ENCODE results near the gene TSKS.

The TSKS gene

DNA sequence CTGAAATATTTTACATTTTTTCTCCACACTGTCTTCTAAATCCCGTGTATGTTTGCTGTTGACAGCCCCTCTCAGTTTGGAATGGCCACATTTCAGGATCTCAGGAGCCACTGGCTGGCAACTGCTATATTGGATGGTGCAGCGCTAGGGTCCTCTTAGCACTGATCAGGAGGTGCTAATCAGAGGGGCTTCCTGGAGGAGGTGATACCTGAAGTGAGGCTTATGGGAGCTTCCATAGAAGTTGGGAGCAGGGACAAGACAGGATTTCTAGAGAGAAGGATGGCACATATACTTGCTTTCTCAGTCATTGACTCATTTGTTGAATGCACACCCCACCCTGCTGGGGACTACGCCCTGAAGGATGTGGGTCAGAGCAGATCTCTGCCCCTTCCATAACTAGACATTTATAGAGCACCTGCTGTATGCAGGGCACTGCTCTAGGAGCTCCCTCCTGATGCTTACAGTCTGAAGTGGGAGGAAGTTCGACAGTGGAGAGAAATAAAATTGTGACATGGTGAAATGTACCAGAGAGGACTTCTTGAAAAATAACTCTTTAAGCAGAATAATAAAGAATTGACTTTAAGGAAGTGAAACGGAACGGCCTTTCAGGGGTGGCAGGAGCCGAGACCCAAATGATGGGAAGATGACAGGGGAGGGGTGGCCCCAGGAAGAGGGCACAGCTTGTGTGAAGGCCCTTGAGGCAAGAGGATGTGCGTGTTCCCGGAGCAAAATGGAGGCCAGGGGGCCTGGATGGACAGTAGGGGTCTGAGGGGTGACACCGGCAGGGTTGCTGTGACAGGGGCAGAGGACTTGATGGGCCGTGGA, 16.8 kb upstream of the TSKS start:
- H3K23ac ChIP-seq (ENCODE audit: low read depth, low read length, poor library complexity) = no peak overlapping the region
- no CpG with 5 or more reads among the region's 11 CpGs for WGBS, 2 donors (ENCODE audit: extremely low coverage in 2 of 2, insufficient read length in 2 of 2, insufficient replicate concordance in 1 of 2)
- H3K36me3 ChIP-seq (replicated peaks in 1 of 2; ENCODE audit: control insufficient read depth in 2 of 2, insufficient read depth in 2 of 2, low read length in 2 of 2) = peaks cover 17 to 46% of the 10 kb centered on the region in 2 donors
- H4K8ac ChIP-seq (ENCODE audit: low read depth, low read length) = no peak overlapping the region
- DNase-seq (ENCODE audit: low spot score) = no peak
- H2AK5ac ChIP-seq (ENCODE audit: low read depth, low read length) = no peak overlapping the region
- H2BK5ac ChIP-seq (ENCODE audit: low read length) = no peak overlapping the region
- H3K14ac ChIP-seq (ENCODE audit: low read length) = no peak overlapping the region
- H3K18ac ChIP-seq (ENCODE audit: low read length) = no peak overlapping the region
- H3K79me1 ChIP-seq (ENCODE audit: low read depth, low read length) = peaks cover 5% of the 10 kb centered on the region
- H2AFZ ChIP-seq (ENCODE audit: low read length) = no peak overlapping the region
- H3K27me3 ChIP-seq (ENCODE audit: control insufficient read depth in 3 of 3, insufficient read depth in 3 of 3, low read depth in 1 of 3, low read length in 3 of 3) = no peaks in the 10 kb centered on the region
- H2BK12ac ChIP-seq (ENCODE audit: low read length) = no peak overlapping the region
- H2BK15ac ChIP-seq (ENCODE audit: low read length) = no peak overlapping the region
- H3K4me2 ChIP-seq (ENCODE audit: insufficient read depth, low read length, poor library complexity, severe bottlenecking) = no peak overlapping the region
- no peak overlapping the region for H4K91ac ChIP-seq (ENCODE audit: low read depth, low read length, poor library complexity)
- no peak overlapping the region for H3K9ac ChIP-seq (ENCODE audit: low read depth, low read length, poor library complexity)
- H3K4ac ChIP-seq (ENCODE audit: low read length) = no peak overlapping the region
- H3K4me1 ChIP-seq (ENCODE audit: control insufficient read depth in 2 of 2, insufficient read depth in 1 of 2, low read depth in 1 of 2, low read length in 2 of 2) = no peaks in the 10 kb centered on the region
- H3K27ac ChIP-seq (replicated peaks; ENCODE audit: low read length) = no peak overlapping the region
- H2BK120ac ChIP-seq (ENCODE audit: low read depth, low read length) = no peak overlapping the region
- no peaks in the 10 kb centered on the region for H3K9me3 ChIP-seq (replicated peaks in 1 of 2; ENCODE audit: control insufficient read depth in 2 of 2, insufficient read depth in 1 of 2, low read depth in 1 of 2, low read length in 2 of 2)
- H3K4me3 ChIP-seq (ENCODE audit: low read length in 2 of 2) = no peak overlapping the region

- WGBS, 2 donors (ENCODE audit: extremely low coverage in 2 of 2, insufficient read length in 2 of 2, insufficient replicate concordance in 1 of 2) = no CpG with 5 or more reads among the region's 6 CpGs
- H2AK5ac ChIP-seq (ENCODE audit: low read depth, low read length) = no peak overlapping the region
- peak overlapping the region; percentile 22 for H3K23ac ChIP-seq (ENCODE audit: low read depth, low read length, poor library complexity)
- H3K14ac ChIP-seq (ENCODE audit: low read length) = no peak overlapping the region
- H2BK15ac ChIP-seq (ENCODE audit: low read length) = no peak overlapping the region
- peak overlapping the region; percentile 11 for H2BK5ac ChIP-seq (ENCODE audit: low read length)
- no peaks in the 10 kb centered on the region for H3K27me3 ChIP-seq (ENCODE audit: control insufficient read depth in 3 of 3, insufficient read depth in 3 of 3, low read depth in 1 of 3, low read length in 3 of 3)
- peaks cover 4 to 31% of the 10 kb centered on the region in 2 donors for H3K36me3 ChIP-seq (replicated peaks in 1 of 2; ENCODE audit: control insufficient read depth in 2 of 2, insufficient read depth in 2 of 2, low read length in 2 of 2)
- H3K79me1 ChIP-seq (ENCODE audit: low read depth, low read length) = peaks cover 14% of the 10 kb centered on the region
- H4K91ac ChIP-seq (ENCODE audit: low read depth, low read length, poor library complexity) = no peak overlapping the region
- no peaks in the 10 kb centered on the region for H3K9me3 ChIP-seq (replicated peaks in 1 of 2; ENCODE audit: control insufficient read depth in 2 of 2, insufficient read depth in 1 of 2, low read depth in 1 of 2, low read length in 2 of 2)
- no peak overlapping the region for H4K8ac ChIP-seq (ENCODE audit: low read depth, low read length)
- H3K4me2 ChIP-seq (ENCODE audit: insufficient read depth, low read length, poor library complexity, severe bottlenecking) = no peak overlapping the region
- no peak overlapping the region for H2AFZ ChIP-seq (ENCODE audit: low read length)
- no peak overlapping the region for H3K27ac ChIP-seq (replicated peaks; ENCODE audit: low read length)
- no peak overlapping the region for H3K4me3 ChIP-seq (ENCODE audit: low read length in 2 of 2)
- no peak overlapping the region for H3K9ac ChIP-seq (ENCODE audit: low read depth, low read length, poor library complexity)
- no peak overlapping the region for H3K18ac ChIP-seq (ENCODE audit: low read length)
- no peak overlapping the region for H3K4ac ChIP-seq (ENCODE audit: low read length)
- no peak overlapping the region for H2BK120ac ChIP-seq (ENCODE audit: low read depth, low read length)
- no peak for DNase-seq (ENCODE audit: low spot score)
- no peak overlapping the region for H2BK12ac ChIP-seq (ENCODE audit: low read length)
- H3K4me1 ChIP-seq (ENCODE audit: control insufficient read depth in 2 of 2, insufficient read depth in 1 of 2, low read depth in 1 of 2, low read length in 2 of 2) = no peaks in the 10 kb centered on the region
These were observed 13.3 kb upstream of the TSKS start for GRCh38 chr19:49776371-49776764.

DNA sequence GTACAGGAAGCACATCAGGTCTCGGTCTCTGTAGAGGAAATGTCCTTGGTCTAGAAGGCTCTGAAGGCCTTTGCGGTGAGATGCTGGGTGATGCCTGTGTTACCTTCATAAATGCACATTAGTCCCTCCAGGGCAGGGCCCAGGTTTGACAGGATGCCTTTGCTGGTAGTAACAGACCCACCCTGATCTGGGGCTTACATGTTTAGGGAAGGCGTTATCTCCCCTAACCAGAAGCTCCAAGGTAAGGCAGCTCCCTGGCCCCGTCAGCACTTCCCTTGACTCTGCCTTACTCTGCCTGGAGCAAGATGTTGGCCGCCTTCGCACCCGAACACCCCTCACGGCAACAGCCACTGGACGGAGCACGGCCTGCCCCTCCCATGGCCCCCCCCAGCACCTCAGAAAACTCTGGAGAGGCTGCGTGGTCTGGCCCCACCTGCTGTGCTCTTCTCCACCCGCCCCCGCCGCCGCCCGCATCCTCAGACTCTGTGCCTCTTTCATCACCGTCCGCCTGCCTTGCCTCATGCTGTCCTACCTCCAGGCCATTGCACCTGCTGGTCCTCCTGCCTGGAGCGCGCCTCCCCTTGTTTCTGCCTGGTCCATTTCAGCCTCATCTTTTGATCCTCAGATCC, 12.8 kb upstream of the TSKS start:
- Histone ChIP-seq H2AK5ac (ENCODE audit: low read depth, low read length) (no peak overlapping the region), H3K27me3 (ENCODE audit: control insufficient read depth in 3 of 3, insufficient read depth in 3 of 3, low read depth in 1 of 3, low read length in 3 of 3) (no peaks in the 10 kb centered on the region), H3K79me1 (ENCODE audit: low read depth, low read length) (peaks cover 14% of the 10 kb centered on the region), H4K91ac (ENCODE audit: low read depth, low read length, poor library complexity) (no peak overlapping the region), H2AFZ (ENCODE audit: low read length) (no peak overlapping the region), H3K14ac (ENCODE audit: low read length) (no peak overlapping the region), H3K4ac (ENCODE audit: low read length) (no peak overlapping the region), H3K9me3 (replicated peaks in 1 of 2; ENCODE audit: control insufficient read depth in 2 of 2, insufficient read depth in 1 of 2, low read depth in 1 of 2, low read length in 2 of 2) (no peaks in the 10 kb centered on the region), H3K23ac (ENCODE audit: low read depth, low read length, poor library complexity) (peak overlapping the region; percentile 22), H2BK15ac (ENCODE audit: low read length) (no peak overlapping the region), H3K4me1 (ENCODE audit: control insufficient read depth in 2 of 2, insufficient read depth in 1 of 2, low read depth in 1 of 2, low read length in 2 of 2) (no peaks in the 10 kb centered on the region), H4K8ac (ENCODE audit: low read depth, low read length) (no peak overlapping the region), H3K4me3 (ENCODE audit: low read length in 2 of 2) (no peak overlapping the region), H2BK5ac (ENCODE audit: low read length) (peak overlapping the region; percentile 11), H3K9ac (ENCODE audit: low read depth, low read length, poor library complexity) (peak overlapping the region; percentile 7), H2BK120ac (ENCODE audit: low read depth, low read length) (no peak overlapping the region), H3K4me2 (ENCODE audit: insufficient read depth, low read length, poor library complexity, severe bottlenecking) (no peak overlapping the region), H3K27ac (replicated peaks; ENCODE audit: low read length) (no peak overlapping the region), H3K18ac (ENCODE audit: low read length) (no peak overlapping the region), H3K36me3 (replicated peaks in 1 of 2; ENCODE audit: control insufficient read depth in 2 of 2, insufficient read depth in 2 of 2, low read length in 2 of 2) (peaks cover 4 to 30% of the 10 kb centered on the region in 2 donors), H2BK12ac (ENCODE audit: low read length) (no peak overlapping the region)
- no CpG with 5 or more reads among the region's 20 CpGs for WGBS, 2 donors (ENCODE audit: extremely low coverage in 2 of 2, insufficient read length in 2 of 2, insufficient replicate concordance in 1 of 2)
- DNase-seq (ENCODE audit: low spot score) = no peak

DNA sequence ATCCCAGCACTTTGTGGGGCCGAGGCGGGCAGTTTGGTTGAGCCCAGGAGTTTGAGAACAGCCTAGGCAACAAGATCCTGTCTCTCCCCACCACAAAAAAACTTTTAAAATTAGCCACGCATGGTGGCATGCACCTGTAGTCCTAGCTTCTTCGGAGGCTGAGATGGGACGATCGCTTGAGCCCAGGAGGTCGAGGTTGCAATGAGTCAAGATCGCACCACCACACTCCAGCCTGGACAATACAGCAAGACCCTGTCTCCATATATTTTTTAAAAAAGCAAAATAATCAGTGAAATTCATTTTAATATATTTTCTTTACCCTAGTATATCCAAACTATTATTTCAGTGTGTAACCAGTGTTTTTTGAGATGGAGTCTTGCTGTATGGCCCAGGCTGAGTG, 11.9 kb upstream of the TSKS start:
- Histone ChIP-seq H3K4ac (ENCODE audit: low read length) (no peak overlapping the region), H3K14ac (ENCODE audit: low read length) (no peak overlapping the region), H3K9me3 (replicated peaks in 1 of 2; ENCODE audit: control insufficient read depth in 2 of 2, insufficient read depth in 1 of 2, low read depth in 1 of 2, low read length in 2 of 2) (no peaks in the 10 kb centered on the region), H3K79me1 (ENCODE audit: low read depth, low read length) (peaks cover 17% of the 10 kb centered on the region), H4K8ac (ENCODE audit: low read depth, low read length) (no peak overlapping the region), H2BK15ac (ENCODE audit: low read length) (no peak overlapping the region), H2BK120ac (ENCODE audit: low read depth, low read length) (no peak overlapping the region), H3K9ac (ENCODE audit: low read depth, low read length, poor library complexity) (no peak overlapping the region), H3K4me3 (ENCODE audit: low read length in 2 of 2) (no peak overlapping the region), H2BK5ac (ENCODE audit: low read length) (no peak overlapping the region), H3K27ac (replicated peaks; ENCODE audit: low read length) (no peak overlapping the region), H3K4me1 (ENCODE audit: control insufficient read depth in 2 of 2, insufficient read depth in 1 of 2, low read depth in 1 of 2, low read length in 2 of 2) (no peaks in the 10 kb centered on the region), H2AK5ac (ENCODE audit: low read depth, low read length) (no peak overlapping the region), H2AFZ (ENCODE audit: low read length) (no peak overlapping the region), H2BK12ac (ENCODE audit: low read length) (no peak overlapping the region), H3K18ac (ENCODE audit: low read length) (no peak overlapping the region), H3K36me3 (replicated peaks in 1 of 2; ENCODE audit: control insufficient read depth in 2 of 2, insufficient read depth in 2 of 2, low read length in 2 of 2) (peaks cover 4 to 36% of the 10 kb centered on the region in 2 donors), H3K27me3 (ENCODE audit: control insufficient read depth in 3 of 3, insufficient read depth in 3 of 3, low read depth in 1 of 3, low read length in 3 of 3) (no peaks in the 10 kb centered on the region), H4K91ac (ENCODE audit: low read depth, low read length, poor library complexity) (no peak overlapping the region), H3K23ac (ENCODE audit: low read depth, low read length, poor library complexity) (no peak overlapping the region), H3K4me2 (ENCODE audit: insufficient read depth, low read length, poor library complexity, severe bottlenecking) (no peak overlapping the region)
- DNase-seq (ENCODE audit: low spot score) = no peak
- WGBS, 2 donors (ENCODE audit: extremely low coverage in 2 of 2, insufficient read length in 2 of 2, insufficient replicate concordance in 1 of 2) = no CpG with 5 or more reads among the region's 8 CpGs
